GM23338 (cell line): ENCODE measurements around the gene LSM11.

Experiments
- EZH2 ChIP-seq: fragments of 200-600 bp; sonication (generic); IDR thresholded peaks from one replicate; pipeline ENCODE4 v1.8.0; 2017; ENCODE audit warnings: antibody characterized with exemption, mild to moderate bottlenecking, low read depth; ENCODE audit not compliant: unreplicated experiment
- EZH2phosphoT487 ChIP-seq: fragments of 200-600 bp; sonication (generic); IDR thresholded peaks from one replicate; pipeline ENCODE4 v1.8.1; 2018; ENCODE audit warnings: antibody characterized with exemption; ENCODE audit not compliant: unreplicated experiment
- NANOG ChIP-seq: IDR thresholded peaks from 2 replicates; pipeline ENCODE4 v1.6.1; 2016; ENCODE audit warnings: antibody characterized with exemption, borderline replicate concordance
- POLR2AphosphoS5 ChIP-seq: IDR thresholded peaks from 2 replicates; pipeline ENCODE4 v1.6.1; 2016; ENCODE audit warnings: antibody characterized with exemption, low read depth
- ZNF114 ChIP-seq: fragments of 250-450 bp; sonication (Bioruptor Pico); IDR thresholded peaks from 2 replicates; pipeline ENCODE4 v1.5.0; 2020; ENCODE audit warnings: mild to moderate bottlenecking, moderate library complexity
- TF ChIP-seq, protein P1 (sequence below): IDR thresholded peaks from one replicate; pipeline ENCODE4 v1.6.1; 2018; ENCODE audit warnings: antibody characterized with exemption; ENCODE audit not compliant: unreplicated experiment
- TF ChIP-seq, protein P2 (sequence below), 2 experiments: fragments of 200-600 bp in 1 of 2; sonication (generic) in 1 of 2; conservative IDR thresholded peaks; 2 replicates each; pipeline versions ENCODE4 v1.5.1 to v1.6.1; 2016 to 2017; ENCODE audit warnings: antibody characterized with exemption in 2 of 2, low read depth in 2 of 2, mild to moderate bottlenecking in 2 of 2, moderate library complexity in 1 of 2

DNA sequence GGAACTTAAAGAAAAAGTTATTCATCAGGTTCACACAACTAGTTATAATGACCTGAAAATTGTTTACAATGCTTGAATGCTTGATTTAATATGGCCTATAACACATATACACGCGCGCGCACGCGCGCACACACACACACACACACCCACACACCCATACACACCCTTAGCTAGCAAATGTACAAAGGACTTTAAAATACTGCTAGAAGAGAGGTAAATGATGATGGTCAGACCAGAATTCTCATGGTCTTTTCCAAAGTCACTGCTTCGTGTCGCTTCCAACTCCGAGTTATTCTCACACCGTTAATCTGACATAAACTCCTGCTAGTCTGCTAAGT, 5.9 kb downstream of the LSM11 start:
- TF ChIP-seq, protein P1, sequence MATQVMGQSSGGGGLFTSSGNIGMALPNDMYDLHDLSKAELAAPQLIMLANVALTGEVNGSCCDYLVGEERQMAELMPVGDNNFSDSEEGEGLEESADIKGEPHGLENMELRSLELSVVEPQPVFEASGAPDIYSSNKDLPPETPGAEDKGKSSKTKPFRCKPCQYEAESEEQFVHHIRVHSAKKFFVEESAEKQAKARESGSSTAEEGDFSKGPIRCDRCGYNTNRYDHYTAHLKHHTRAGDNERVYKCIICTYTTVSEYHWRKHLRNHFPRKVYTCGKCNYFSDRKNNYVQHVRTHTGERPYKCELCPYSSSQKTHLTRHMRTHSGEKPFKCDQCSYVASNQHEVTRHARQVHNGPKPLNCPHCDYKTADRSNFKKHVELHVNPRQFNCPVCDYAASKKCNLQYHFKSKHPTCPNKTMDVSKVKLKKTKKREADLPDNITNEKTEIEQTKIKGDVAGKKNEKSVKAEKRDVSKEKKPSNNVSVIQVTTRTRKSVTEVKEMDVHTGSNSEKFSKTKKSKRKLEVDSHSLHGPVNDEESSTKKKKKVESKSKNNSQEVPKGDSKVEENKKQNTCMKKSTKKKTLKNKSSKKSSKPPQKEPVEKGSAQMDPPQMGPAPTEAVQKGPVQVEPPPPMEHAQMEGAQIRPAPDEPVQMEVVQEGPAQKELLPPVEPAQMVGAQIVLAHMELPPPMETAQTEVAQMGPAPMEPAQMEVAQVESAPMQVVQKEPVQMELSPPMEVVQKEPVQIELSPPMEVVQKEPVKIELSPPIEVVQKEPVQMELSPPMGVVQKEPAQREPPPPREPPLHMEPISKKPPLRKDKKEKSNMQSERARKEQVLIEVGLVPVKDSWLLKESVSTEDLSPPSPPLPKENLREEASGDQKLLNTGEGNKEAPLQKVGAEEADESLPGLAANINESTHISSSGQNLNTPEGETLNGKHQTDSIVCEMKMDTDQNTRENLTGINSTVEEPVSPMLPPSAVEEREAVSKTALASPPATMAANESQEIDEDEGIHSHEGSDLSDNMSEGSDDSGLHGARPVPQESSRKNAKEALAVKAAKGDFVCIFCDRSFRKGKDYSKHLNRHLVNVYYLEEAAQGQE = no peak
- TF ChIP-seq, protein P2, sequence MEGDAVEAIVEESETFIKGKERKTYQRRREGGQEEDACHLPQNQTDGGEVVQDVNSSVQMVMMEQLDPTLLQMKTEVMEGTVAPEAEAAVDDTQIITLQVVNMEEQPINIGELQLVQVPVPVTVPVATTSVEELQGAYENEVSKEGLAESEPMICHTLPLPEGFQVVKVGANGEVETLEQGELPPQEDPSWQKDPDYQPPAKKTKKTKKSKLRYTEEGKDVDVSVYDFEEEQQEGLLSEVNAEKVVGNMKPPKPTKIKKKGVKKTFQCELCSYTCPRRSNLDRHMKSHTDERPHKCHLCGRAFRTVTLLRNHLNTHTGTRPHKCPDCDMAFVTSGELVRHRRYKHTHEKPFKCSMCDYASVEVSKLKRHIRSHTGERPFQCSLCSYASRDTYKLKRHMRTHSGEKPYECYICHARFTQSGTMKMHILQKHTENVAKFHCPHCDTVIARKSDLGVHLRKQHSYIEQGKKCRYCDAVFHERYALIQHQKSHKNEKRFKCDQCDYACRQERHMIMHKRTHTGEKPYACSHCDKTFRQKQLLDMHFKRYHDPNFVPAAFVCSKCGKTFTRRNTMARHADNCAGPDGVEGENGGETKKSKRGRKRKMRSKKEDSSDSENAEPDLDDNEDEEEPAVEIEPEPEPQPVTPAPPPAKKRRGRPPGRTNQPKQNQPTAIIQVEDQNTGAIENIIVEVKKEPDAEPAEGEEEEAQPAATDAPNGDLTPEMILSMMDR (conservative IDR thresholded peaks at IDR 0.05; ENCODE audit: low read depth in 2 of 2) = no peak
- TF ChIP-seq EZH2 (no peak), NANOG (no peak), EZH2phosphoT487 (no peak), POLR2AphosphoS5 (no peak), ZNF114 (CRISPR knock-in tag) (no peak)
